ENCODE data around the gene ANKRD36.
"Not testable (repeated sequence)": the region's sequence is repeated elsewhere in the genome, so short reads cannot be mapped to it uniquely, and the experiment has no call there.

Gene ANKRD36

GRCh38 chr2:97129090-97129489 lies 16.1 kb downstream of the ANKRD36 start:
- DNase-seq, result not testable (repeated sequence)

GRCh38 chr2:97144016-97144415 lies 31.1 kb downstream of the ANKRD36 start:
- not testable (repeated sequence) for DNase-seq

- DNase-seq, result not testable (repeated sequence)
Measured at GRCh38 chr2:97166548-97166947, 53.6 kb downstream of the ANKRD36 start.

GRCh38 chr2:97167938-97168337 lies 55.0 kb downstream of the ANKRD36 start:
- DNase-seq, result not testable (repeated sequence)

- DNase-seq, result not testable (repeated sequence)
Measured at GRCh38 chr2:97168583-97168982, 55.6 kb downstream of the ANKRD36 start.

GRCh38 chr2:97180391-97180790 lies 67.4 kb downstream of the ANKRD36 start:
- not testable (repeated sequence) for DNase-seq

GRCh38 chr2:97195349-97195748 lies 82.4 kb downstream of the ANKRD36 start:
- DNase-seq, result not testable (repeated sequence)

- not testable (repeated sequence) for DNase-seq
Measured at GRCh38 chr2:97197251-97197650, 84.3 kb downstream of the ANKRD36 start.

- not testable (repeated sequence) for DNase-seq
Measured at GRCh38 chr2:97200887-97201286, 87.9 kb downstream of the ANKRD36 start.

GRCh38 chr2:97202643-97203250 lies 89.8 kb downstream of the ANKRD36 start:
- DNase-seq, result not testable (repeated sequence)

- no peak for DNase-seq
Measured at GRCh38 chr2:97210325-97210724, 97.4 kb downstream of the ANKRD36 start.

- not testable (repeated sequence) for DNase-seq
Measured at GRCh38 chr2:97215025-97215424, 102.1 kb downstream of the ANKRD36 start.

GRCh38 chr2:97230848-97231585 lies 118.1 kb downstream of the ANKRD36 start:
- DNase-seq, result not testable (repeated sequence)

- DNase-seq, result not testable (repeated sequence)
Measured at GRCh38 chr2:97232981-97233380, 120.0 kb downstream of the ANKRD36 start.

- not testable (repeated sequence) for DNase-seq
Measured at GRCh38 chr2:97233660-97234295, 120.8 kb downstream of the ANKRD36 start.

- not testable (repeated sequence) for DNase-seq
Measured at GRCh38 chr2:97261192-97261591, 148.2 kb downstream of the ANKRD36 start.

GRCh38 chr2:97266449-97266848 lies 153.5 kb downstream of the ANKRD36 start:
- not testable (repeated sequence) for DNase-seq

GRCh38 chr2:97267411-97268074 lies 154.6 kb downstream of the ANKRD36 start:
- DNase-seq, result no peak

GRCh38 chr2:97268075-97268591 lies 155.2 kb downstream of the ANKRD36 start:
- DNase-seq, result not testable (repeated sequence)

- not testable (repeated sequence) for DNase-seq
Measured at GRCh38 chr2:97276232-97276798, 163.4 kb downstream of the ANKRD36 start.

- DNase-seq, result not testable (repeated sequence)
Measured at GRCh38 chr2:97285187-97285586, 172.2 kb downstream of the ANKRD36 start.

- DNase-seq, result not testable (repeated sequence)
Measured at GRCh38 chr2:97293687-97294086, 180.7 kb downstream of the ANKRD36 start.
